Osteoblast (primary cell): ENCODE results near the gene DYRK1A. TPM values are rescaled to one million over a fixed set of nuclear protein-coding genes. Genes with fewer than 3 reads are reported as not detected.

ENCODE experiments used
- DNase-seq: peaks from one replicate; pipeline ENCODE4 v3.0.0; 2011; ENCODE audit warnings: low spot score, mixed read lengths; ENCODE audit not compliant: insufficient read length; ENCODE audit errors: missing footprints
- H2AFZ ChIP-seq: 2 replicates; pipeline ENCODE4 v1.6.0; 2011; ENCODE audit warnings: mild to moderate bottlenecking, low read length
- H3K27ac ChIP-seq: 2 replicates; pipeline ENCODE4 v1.5.1; 2011; ENCODE audit warnings: mild to moderate bottlenecking, low read depth, low read length, moderate library complexity
- H3K27me3 ChIP-seq: 2 replicates; pipeline ENCODE4 v1.6.0; 2012; ENCODE audit warnings: mild to moderate bottlenecking, control low read depth, inconsistent platforms, low read length, moderate library complexity; ENCODE audit not compliant: insufficient read depth
- H3K36me3 ChIP-seq: 2 replicates; pipeline ENCODE4 v1.5.1; 2011; ENCODE audit warnings: mild to moderate bottlenecking, low read length, control low read depth, moderate library complexity; ENCODE audit not compliant: insufficient read depth
- H3K4me1 ChIP-seq: 2 replicates; pipeline ENCODE4 v1.5.1; 2011; ENCODE audit warnings: mild to moderate bottlenecking, low read length, control low read depth, moderate library complexity; ENCODE audit not compliant: insufficient read depth
- H3K4me2 ChIP-seq: 2 replicates; pipeline ENCODE4 v1.6.0; 2011; ENCODE audit warnings: mild to moderate bottlenecking, low read length; ENCODE audit not compliant: insufficient read depth
- H3K4me3 ChIP-seq: fragments of 200-600 bp; sonication (generic); 3 replicates; pipeline ENCODE4 v1.5.1; 2012; ENCODE audit warnings: mild to moderate bottlenecking, low read length, inconsistent platforms; ENCODE audit not compliant: insufficient read depth
- H3K79me2 ChIP-seq: 2 replicates; pipeline ENCODE4 v1.6.0; 2012; ENCODE audit warnings: mild to moderate bottlenecking, low read length, control low read depth, inconsistent platforms; ENCODE audit not compliant: insufficient read depth
- H3K9me3 ChIP-seq: 2 replicates; pipeline ENCODE4 v1.5.1; 2011; ENCODE audit warnings: low read depth, low read length, control low read depth
- H4K20me1 ChIP-seq: 2 replicates; pipeline ENCODE4 v1.6.0; 2012; ENCODE audit warnings: mild to moderate bottlenecking, low read length, control low read depth; ENCODE audit not compliant: insufficient read depth
- CTCF ChIP-seq: IDR thresholded peaks from 2 replicates; pipeline ENCODE4 v1.5.1; 2011; ENCODE audit warnings: mild to moderate bottlenecking, low read depth, low read length, moderate library complexity; ENCODE audit errors: extremely low read depth
- total RNA-seq: library from RNA; depleted of rRNA; stranded (reverse); fragments of >200 nt; gene quantifications from 2 replicates; pipeline ENCODE4 v1.2.3, GENCODE V29; 2012

The DYRK1A gene
- total RNA-seq, 1 donor, result 99.2 TPM

- no peak overlapping the region for H3K4me2 ChIP-seq
- H3K36me3 ChIP-seq, result peaks cover 66% of the 10 kb centered on the region
- no peak overlapping the region for H3K27ac ChIP-seq
- no peaks in the 10 kb centered on the region for H3K27me3 ChIP-seq
- no peak for TF ChIP-seq CTCF
- peaks cover 15% of the 10 kb centered on the region for H4K20me1 ChIP-seq
- peaks cover 29% of the 10 kb centered on the region for H3K79me2 ChIP-seq
- H2AFZ ChIP-seq, result no peak overlapping the region
- H3K4me1 ChIP-seq, result peaks cover 2% of the 10 kb centered on the region
- H3K9me3 ChIP-seq, result no peaks in the 10 kb centered on the region
- no peak overlapping the region for H3K4me3 ChIP-seq
- DNase-seq, result no peak
Measured at GRCh38 chr21:37511848-37512247, 145.3 kb downstream of the DYRK1A start.

- no peaks in the 10 kb centered on the region for H3K9me3 ChIP-seq
- DNase-seq, result no peak
- no peak overlapping the region for H3K4me2 ChIP-seq
- no peak overlapping the region for H3K27ac ChIP-seq
- H3K79me2 ChIP-seq, result peaks cover 25% of the 10 kb centered on the region
- no peaks in the 10 kb centered on the region for H3K27me3 ChIP-seq
- H3K4me3 ChIP-seq, result no peak overlapping the region
- H3K4me1 ChIP-seq, result peaks cover 2% of the 10 kb centered on the region
- TF ChIP-seq CTCF, result no peak
- H2AFZ ChIP-seq, result no peak overlapping the region
- peaks cover 60% of the 10 kb centered on the region for H3K36me3 ChIP-seq
- peaks cover 15% of the 10 kb centered on the region for H4K20me1 ChIP-seq
Measured at GRCh38 chr21:37513383-37513782, 146.8 kb downstream of the DYRK1A start.

GRCh38 chr21:37514038-37514667 is 147.6 kb downstream of the DYRK1A start:
- peaks cover 2% of the 10 kb centered on the region for H3K4me1 ChIP-seq
- peaks cover 15% of the 10 kb centered on the region for H4K20me1 ChIP-seq
- H3K4me2 ChIP-seq, result no peak overlapping the region
- H3K27me3 ChIP-seq, result no peaks in the 10 kb centered on the region
- TF ChIP-seq CTCF, result no peak
- H3K79me2 ChIP-seq, result peaks cover 25% of the 10 kb centered on the region
- H3K27ac ChIP-seq, result no peak overlapping the region
- H3K9me3 ChIP-seq, result no peaks in the 10 kb centered on the region
- H2AFZ ChIP-seq, result no peak overlapping the region
- DNase-seq, result no peak
- peaks cover 52% of the 10 kb centered on the region for H3K36me3 ChIP-seq
- H3K4me3 ChIP-seq, result no peak overlapping the region

GRCh38 chr21:37516998-37517397 is 150.4 kb downstream of the DYRK1A start:
- H3K4me3 ChIP-seq, result no peak overlapping the region
- no peak for DNase-seq
- H3K9me3 ChIP-seq, result no peaks in the 10 kb centered on the region
- H3K4me1 ChIP-seq, result no peaks in the 10 kb centered on the region
- peaks cover 10% of the 10 kb centered on the region for H3K79me2 ChIP-seq
- H3K36me3 ChIP-seq, result peaks cover 34% of the 10 kb centered on the region
- no peak for TF ChIP-seq CTCF
- peaks cover 6% of the 10 kb centered on the region for H4K20me1 ChIP-seq
- no peaks in the 10 kb centered on the region for H3K27me3 ChIP-seq
- H2AFZ ChIP-seq, result no peak overlapping the region
- no peak overlapping the region for H3K27ac ChIP-seq
- no peak overlapping the region for H3K4me2 ChIP-seq
